Peyer's patch (tissue), 4 donors: ENCODE measurements around the gene APBA1.

Source experiments
- CTCF ChIP-seq, 6 experiments: fragments of 450-650 bp in 4 of 6; fragments of 200-600 bp in 2 of 6; sonication (generic) in 1 of 6; IDR thresholded peaks; one replicate each; pipeline ENCODE4 v1.5.1; 2017 to 2019; ENCODE audit warnings: antibody characterized with exemption in 6 of 6, mild to moderate bottlenecking in 3 of 6, moderate library complexity in 1 of 6
- POLR2A ChIP-seq, 2 donors: fragments of 450-650 bp; IDR thresholded peaks; one replicate each; pipeline ENCODE4 v1.5.1; 2017; ENCODE audit warnings: antibody characterized with exemption in 2 of 2, mild to moderate bottlenecking in 2 of 2, moderate library complexity in 2 of 2

GRCh38 chr9:69678843-69679538, 6.8 kb upstream of the APBA1 start:
- TF ChIP-seq CTCF (IDR thresholded peaks at IDR 0.05) (no peak), POLR2A (IDR thresholded peaks at IDR 0.05) (no peak)
